ENCODE measurements around the gene SLC26A11.

DNA sequence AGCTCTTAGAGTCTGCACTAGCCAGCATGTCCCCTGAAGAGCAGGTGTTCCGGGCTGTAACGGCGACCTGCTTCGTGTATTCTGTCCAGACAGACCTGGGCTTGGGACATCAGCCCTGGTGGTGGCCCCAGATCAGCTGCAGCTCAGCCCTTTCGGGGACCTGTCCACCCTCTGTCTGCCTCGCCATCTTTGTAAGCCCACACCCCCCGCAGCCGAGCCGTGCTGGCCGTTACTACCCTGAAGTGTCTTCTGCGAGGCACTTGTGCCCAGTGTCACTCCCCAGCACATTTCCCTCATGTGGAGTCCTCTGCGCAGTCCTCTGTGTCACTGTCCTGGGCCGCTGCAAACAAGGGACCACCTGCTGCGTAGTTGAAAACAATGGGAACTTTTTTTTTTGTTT, 40.0 kb upstream of the SLC26A11 start:
- TF ChIP-seq POLR2AphosphoS5 (IDR thresholded peaks at IDR 0.05; ENCODE audit: low read depth, low read length) (no peak), TAF1 (IDR thresholded peaks at IDR 0.05; ENCODE audit: borderline replicate concordance, low read depth, low read length) (no peak)

Measured in GM12892 (cell line).